Activated CD8-positive, alpha-beta memory T cell treated with anti-CD3 and anti-CD28 coated beads for 24 hours (primary cell): ENCODE results near the gene NPRL2.

Experiments used
- DNase-seq: peaks from one replicate; pipeline ENCODE4 v3.0.0-alpha.2; 2020

NPRL2 gene

DNA sequence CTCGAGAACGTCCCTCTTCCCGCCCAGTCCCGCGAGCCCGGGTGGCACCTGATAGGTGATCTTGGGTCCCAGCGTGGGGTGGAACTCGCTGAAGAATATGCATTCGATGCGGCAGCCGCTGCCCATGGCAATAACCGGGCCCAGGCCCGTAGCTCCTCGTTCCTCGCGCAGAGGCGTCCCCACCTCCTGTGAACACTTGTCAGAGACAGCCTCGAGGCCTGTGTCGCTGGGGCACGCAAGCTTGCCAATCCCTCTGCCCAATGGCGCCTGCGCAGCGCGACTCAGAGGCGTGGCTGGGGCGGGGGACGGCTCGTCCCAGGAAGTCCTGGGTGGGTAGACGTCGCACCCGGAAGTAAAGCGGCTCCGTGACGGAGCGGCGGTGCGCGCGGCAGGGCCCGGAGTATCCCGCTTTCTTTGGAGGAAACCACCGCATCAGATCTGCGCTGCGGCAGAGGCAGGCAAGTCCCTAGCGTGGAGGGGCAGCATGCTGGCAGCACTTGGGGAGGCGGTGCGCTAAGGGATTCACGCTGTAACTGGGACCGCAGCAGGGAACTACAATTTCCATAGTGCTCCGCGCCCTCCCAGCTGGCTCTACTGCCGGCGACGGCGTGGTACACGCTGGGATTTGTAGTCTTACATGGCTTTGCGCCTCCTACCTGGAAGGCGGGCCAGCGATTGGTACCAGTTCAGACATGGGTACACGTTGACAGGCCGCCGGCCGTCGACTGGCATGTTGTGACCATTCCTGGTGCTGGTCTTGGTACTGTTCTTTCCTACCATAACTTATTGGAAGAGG lies at the start of gene NPRL2, which contains the start of gene CYB561D2:
NPRL2 (minus strand) TSS at position 249 of the 796 bp plus-strand sequence; CDS start at position 126, 123 bp downstream.
CYB561D2 (plus strand) TSS at position 336 of the 796 bp plus-strand sequence. CDS start 572 bp downstream, outside the sequence.
- peak; percentile 100 for DNase-seq

DNA sequence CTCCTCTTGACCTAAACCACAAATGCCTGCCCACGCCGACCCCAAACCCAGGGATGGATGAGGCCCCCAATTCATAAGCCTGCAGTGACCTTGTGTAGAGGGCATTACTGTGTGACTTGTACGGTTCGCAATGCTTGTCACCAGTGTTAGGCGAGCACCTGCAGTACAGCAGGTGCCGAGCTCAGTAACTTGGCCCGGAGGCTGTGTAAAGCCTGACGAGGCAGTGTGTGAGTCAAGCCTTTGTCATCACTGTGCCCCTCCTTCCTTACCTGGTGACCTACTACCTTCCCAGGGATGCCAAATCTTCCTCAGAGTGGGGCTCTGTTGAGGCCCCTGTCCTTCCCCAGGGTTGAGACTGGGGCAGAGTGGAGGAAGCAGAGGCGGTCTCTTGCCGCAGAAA lies 45.9 kb upstream of the NPRL2 start:
- DNase-seq = no peak

DNA sequence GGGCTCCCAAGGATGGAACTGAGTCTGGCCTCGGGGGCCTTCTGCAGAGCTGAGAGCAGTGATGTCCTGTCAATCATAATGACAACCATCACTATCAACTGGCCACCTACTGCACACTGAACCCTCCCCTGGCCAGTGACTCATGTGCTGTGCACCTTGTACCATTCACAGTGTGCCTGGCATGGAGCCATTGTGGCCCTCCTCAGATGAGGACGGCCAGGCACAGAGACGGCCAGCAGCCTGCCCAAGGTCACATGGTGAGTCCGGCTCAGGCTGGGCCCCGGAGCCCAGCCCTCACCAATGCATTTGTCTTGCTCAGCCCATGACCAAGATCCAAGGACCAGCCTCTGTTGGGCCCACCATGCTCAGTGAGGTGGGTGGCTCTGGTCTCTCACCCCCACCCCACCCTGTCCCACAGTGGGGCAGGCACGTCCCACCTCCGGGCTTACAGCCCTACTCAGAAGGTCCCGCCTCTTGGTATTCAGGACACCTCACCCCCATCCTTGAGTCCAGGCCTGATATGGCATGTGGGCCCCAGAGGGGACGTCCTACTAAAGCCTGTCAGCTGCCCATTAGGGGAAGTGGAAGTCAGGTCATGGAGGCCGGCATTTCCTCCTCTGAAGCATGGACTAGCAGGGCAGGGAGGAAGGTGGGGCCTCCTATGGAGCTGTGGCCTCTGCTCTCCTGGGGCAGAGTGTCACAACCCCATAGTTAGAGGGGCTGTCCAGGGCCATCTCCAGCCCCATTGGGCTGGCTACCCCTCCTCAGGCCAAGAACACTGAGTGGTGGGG lies 44.7 kb upstream of the NPRL2 start:
- DNase-seq = no peak

DNA sequence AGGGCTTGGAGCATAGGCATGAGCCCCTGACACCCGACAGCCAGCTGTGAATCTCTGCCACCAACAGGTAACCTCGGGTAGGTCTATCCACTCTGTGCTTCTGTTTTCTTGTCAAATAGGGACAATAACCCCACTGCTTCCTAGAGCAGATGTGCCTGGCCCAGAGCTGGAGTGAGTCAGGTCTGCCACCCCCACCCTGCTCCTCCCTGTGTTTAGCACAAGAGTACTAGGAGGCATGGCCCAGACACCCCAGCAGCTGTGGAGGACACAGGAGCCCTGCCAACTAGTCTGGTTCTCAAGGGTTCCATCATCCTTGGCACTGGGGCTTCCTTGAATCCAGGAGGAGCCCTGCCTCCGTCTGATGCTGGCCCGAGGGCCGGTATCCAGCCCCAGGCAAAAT lies 42.5 kb upstream of the NPRL2 start:
- no peak for DNase-seq

DNA sequence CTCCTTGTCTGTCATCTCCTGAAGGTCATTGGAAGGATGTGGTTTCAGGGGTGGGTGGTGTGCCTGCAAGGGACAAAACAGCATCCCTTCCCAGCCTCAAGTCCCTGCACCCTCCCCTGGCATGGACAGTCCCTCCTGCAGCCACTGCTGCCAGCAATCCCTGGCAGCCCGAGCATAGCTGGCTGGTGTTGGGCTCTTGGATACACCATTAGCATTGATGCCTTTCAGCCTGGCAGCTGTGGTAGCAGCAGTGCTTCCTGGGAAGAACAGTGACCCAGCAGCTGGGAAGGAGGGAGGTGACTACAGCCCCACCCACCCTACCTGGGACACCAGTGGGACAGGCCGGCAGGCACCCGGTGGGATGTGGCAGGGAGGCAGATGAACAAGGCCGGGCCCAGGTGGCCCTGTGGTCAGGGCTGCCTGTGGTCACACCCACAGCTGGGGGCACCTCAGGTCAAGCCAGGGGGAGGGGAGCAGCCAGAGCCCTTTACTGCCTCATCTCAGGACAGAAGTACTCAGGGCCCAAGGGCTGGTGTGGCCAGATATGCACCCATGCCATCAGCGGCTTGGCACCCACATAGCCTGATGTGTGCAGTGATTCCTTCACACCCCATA lies 41.6 kb upstream of the NPRL2 start:
- DNase-seq = no peak

DNA sequence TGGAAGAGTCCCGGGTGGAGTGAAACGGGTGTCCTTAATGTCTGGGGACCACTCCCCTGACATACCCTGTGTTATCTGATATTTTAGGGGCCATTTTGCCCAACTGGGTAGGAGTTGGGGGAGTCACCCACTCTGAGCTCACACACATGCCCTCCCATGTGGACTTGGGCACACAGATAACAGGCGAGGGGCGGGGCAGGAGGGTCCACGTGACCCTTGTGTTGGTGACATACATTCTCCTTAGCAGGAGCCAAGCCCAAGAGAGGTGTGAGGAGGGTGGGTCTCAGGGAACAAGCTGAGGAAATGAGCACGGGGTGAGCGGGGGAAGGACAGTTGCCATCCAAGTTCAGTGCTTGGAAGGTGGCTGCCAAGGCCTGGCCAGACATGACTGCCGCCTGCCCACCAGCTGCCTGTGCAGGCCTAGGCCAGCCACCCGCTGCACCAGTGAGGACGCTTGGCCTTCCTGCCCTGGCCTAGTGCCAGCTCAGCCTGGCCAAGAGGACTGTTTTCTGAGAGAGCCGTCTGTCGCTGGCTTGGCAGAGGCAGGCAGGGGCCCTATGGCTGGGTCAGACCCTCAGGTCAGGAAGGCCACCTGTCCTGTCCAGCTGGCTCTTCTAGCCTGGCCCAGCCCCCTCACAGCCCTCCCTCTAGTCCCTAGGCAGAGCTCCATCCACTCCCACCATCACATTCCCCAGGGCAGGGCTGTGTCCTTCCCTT lies 40.1 kb upstream of the NPRL2 start:
- DNase-seq = no peak

DNA sequence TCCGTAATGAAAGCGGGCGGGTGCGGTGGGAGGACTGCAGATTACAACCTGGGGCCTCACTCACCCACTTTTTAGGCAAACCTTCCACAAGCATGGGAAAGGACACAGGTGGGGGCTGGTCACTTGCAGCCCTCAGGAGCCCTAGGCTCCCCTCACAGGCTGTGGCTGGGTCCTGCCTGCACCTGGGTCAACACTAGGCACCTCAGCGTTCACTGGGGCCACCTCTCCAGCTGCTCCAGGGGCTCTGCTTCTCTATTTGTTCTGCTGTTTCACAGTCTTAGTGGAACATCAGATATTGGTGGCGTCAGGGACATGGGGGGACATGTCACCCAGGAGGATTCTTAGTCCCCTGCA lies 38.8 kb upstream of the NPRL2 start:
- no peak for DNase-seq

DNA sequence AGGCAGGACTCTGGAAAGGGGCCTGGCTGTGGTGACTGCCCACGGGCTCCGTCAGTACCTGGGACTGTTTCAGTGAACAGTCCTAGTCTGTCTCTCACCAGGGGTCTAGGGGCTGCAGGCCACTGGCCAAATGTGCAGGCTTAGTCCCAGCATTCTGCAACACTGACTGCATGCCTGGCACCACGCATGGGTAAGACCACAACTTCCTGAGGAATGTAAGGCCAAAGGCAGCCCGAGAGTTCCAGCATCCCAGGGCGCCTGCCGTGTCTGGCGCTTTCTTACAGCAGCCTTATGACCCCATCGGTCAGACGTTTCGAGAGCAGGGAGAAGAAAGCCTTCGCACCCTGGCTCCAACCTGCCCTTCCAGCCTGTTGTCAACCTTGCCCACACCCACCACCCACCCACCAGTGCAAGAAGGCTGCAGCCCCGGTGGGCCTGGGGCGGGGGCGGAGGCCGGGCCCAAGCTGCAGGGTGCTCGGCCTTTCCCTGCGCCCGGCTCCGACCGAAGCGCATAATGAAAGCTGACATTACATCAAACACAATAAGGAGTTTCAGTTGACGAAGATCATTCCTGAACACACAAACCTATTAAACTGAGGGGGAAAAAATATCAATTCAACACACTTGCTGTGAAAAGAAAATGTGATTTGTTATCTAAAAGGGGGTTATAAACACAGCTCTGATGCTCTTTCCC lies 38.3 kb upstream of the NPRL2 start:
- no peak for DNase-seq

DNA sequence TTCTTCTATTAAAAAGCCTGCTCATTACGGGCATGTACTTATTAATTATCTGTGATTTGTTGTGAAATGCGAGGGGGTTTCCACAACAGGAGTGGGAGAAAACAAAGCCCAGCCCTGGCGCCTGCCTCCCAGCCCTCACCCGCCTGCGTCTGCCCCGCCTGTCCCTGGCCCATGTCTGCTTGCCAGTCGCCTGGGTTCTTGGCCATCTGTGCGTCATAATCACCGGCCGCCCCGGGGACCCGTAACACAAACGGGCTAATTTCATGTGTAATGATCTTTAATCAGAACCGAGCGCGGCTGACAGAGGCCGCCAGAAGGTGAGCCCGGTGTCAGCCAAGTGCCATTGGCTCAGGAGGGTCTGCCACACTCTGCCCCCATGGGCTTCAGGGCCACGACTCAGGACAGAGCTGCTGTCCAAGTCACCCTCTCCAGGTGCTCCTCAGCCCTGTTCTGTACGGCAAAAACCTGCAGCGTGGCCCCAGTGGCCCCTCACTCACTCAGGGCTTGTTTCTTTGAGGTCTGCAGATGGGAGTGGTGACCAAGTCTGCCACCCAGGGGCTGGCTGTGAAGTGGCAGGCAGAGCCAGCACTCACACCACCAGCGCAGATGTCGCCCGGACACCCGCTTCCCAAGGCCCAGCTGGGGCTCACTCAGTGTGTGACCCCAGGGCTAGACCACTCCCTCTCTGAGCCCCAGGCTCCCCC lies 37.6 kb upstream of the NPRL2 start:
- no peak for DNase-seq

DNA sequence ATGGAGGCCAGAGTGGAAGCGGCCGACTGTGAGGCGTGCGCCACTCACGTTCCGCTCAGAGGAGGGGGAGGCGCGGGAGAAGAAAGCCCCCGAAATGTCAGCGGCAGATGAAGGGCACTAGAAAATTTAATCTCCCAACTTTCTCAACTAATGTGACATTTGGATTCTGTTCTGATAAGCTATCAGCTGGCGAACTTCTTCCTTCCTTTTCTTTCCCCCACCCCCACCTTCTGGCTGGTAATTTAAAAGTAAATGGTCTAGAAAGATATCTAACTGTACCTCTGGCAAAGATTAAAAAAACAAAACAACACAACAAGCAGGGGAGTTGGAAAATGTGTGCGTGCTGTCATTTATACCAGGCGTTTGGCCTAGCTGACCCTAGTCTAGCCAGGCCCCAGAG lies 35.2 kb upstream of the NPRL2 start:
- no peak for DNase-seq

DNA sequence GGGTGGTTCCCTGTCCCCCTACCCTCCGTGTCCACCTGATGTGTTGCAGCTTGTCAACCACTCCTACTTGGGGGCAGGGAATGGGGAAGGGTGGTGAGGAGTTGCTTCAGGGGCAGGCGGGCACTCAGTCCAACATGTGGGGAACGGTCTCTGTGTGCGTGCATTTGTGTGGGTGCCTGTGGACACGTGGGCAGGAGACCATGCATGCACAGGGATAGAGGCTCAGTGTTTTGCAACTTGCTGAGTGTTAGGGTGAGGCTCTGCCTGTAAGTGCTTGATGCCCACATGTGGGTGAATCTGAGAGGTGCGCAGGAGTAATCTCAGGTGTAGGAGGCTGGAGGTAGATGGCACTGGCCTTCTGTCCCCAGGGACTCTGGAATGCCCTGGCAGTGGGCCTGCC lies 33.2 kb upstream of the NPRL2 start:
- DNase-seq = no peak

DNA sequence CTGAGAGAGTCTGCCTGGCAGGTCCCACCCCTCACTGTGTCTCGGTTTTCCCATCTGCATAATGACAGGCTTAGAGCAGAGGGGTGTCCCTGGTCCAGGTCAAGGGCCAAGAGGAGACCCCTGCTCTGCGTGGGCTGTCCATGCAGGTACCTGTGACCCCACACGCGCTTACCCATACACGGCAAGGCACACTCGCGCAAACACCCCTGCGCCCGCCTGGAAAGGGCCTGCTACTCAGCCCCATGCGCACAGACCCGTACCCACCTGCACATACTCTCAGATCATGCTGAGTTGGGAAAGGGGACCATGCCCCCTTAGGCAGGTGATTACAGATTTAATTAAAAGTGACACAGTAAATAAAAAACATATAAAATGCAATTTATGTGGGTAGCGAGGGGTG lies 32.1 kb upstream of the NPRL2 start:
- DNase-seq = no peak

DNA sequence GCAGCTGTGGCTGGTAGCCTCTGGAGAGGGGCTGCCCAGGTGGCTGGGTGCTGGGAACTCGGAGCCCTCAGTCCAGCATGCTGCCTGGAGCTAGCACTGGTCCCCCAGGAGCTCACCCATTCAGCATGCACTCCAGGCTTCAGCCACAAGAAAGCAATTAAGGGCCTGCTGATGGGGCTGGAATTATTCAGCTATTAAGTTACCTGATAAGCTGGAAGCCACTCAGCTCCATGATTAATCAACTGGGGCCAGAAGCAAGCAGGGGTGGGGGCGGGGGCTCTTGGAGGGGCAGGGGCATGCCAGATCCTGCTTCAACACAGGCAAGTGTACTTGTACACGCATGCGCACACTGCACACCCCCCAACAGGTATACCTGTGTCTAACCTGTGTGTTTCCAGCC lies 30.8 kb upstream of the NPRL2 start:
- no peak for DNase-seq

DNA sequence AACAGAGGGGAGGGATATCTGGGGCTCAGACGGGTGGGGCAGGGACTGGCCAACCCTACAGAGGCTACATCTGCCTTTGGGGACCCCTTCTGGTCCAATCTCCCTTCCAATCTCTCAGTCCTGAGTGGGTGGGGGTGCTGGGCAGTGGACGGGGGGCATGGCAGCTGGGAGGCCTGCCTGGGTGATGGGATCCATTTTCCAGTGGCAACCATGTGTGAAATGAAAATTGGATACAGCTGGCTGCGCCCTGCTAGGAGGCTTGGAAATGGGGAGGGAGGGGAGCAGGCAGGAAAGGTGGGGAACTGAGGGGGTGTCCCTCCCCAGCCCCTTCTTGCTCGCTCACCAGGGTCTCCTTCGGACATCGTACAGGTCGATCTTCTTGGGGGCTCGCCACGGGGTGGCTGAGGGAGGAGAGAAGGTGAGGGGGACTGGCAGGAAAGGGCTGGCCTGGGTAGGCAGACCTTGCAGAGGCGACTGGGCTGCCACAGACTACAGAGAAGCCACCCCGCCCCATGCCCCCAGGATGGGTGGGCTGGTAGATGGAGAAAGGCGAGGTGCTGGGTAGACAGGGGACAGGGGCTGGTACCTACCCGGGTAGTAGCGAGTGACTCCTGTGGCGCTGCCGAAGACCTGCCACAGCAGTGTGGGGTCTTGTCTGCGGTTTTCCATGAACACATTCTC lies 30.0 kb upstream of the NPRL2 start:
- DNase-seq = no peak

DNA sequence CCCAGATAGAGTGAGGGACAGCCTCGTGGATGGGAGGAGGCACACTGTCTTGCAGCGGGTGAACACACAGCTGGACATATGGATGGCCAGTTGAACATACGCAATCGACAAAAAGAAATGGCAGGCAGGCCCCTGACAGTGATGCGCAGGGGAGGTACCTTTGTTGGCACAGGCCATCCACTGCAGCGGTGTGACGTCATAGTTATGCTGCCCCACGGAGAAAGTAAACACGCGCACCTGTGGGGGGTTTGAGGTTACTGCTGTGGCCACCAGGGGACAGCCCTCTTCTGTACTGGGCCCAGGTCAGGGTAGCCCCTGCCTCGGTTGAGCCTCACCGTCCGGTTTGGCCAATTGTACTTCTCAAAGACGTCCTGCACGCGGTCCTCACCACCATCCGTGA lies 28.2 kb upstream of the NPRL2 start:
- no peak for DNase-seq

DNA sequence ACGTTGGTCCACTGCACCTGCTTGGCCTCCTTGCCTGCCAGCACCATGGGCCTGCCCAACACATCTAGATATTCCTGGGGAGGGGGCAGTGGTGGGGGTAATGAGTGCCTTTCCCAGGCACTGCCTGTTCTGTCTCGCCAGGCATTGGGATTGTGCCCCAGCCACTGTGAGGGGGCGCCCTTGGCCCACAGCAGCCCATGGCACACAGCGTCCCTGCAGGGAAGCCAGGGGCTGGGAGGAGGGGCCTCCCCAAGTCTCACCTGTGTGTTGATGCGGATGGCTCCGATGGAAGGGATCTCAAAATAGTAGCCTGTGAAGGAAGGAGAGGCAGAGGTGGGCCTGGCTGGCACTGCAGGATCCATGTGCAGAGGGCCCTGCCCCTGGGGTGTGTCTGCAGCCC lies 27.4 kb upstream of the NPRL2 start:
- DNase-seq = no peak

DNA sequence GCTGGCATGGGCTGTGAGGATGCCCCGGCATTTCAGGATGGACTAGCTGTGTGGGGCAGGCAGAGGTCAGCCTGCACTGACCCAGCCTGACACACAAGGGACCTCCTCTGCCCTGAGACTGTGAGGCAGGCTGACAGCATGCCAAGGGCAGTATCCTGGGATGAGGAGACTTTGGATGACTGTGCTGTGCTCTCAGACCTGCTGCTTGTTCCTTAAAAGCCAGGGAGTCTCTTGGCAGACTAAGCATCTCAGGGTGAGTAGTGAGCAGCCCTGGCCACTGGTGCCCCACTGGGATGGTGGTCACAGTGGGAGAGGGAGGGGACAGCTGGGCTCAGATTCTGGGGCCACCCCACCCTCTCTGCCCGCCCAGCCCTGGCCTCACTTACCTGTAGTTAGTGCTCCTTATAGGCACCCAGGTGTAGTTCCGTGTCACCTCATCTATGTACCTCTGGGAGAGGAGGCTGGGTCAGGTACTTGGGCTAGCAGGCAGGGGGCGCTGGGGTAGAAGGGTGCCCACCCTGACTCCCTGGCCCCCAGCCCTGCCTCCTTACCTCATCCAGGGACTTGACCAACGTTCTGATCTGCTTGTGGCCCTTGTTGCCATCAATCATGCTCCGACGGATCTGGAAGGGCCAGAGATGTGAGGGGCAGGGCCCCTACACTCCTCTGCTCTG lies 24.8 kb upstream of the NPRL2 start:
- DNase-seq = no peak

DNA sequence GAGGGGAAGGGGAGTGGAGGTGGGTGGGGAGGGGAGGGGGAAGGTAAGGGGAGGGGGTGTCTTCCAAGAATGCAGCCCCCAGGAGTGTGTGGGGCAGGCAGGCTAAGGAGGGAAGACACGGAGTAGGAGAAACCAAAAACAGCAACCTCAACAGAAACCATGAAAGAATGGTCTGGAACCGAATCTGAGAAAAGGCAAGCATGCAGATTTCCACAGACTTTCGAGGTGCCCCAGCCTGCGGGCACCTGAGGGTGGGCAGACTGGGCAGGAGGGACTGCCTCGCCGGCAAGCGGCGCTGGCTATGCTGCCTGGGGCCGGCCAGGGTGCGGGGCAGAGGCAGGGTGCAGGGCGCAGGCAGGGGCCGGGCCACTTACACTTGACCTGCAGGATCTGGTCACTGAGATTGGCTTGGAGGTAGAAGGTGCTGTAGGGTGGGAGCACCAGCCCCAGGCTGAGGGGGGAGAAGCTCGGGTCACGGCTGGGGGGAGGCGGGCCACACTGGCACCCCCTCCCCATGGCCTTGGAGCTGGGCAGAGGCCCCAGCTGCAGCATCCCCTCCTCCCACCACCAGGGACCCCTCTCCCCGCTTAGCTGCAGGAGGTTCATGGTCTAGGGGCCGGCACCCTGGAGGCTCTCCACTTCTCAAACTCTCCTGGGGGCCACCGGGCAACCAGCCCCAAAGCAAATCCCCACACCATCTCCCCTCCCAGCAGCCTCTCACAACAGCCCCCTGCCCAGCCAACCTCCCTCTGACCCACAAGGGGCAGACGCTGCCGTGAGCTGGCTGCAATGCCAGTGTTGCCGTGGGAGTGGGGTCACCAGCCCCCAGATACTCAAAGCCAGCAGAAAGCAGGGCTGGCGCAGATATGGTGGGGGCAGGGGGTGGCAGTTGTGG lies 24.0 kb upstream of the NPRL2 start:
- no peak for DNase-seq
